ENCODE measurements around the gene TRIO.
"Not testable (repeated sequence)": the region's sequence is repeated elsewhere in the genome, so short reads cannot be mapped to it uniquely, and the experiment has no call there.

The TRIO gene

DNA sequence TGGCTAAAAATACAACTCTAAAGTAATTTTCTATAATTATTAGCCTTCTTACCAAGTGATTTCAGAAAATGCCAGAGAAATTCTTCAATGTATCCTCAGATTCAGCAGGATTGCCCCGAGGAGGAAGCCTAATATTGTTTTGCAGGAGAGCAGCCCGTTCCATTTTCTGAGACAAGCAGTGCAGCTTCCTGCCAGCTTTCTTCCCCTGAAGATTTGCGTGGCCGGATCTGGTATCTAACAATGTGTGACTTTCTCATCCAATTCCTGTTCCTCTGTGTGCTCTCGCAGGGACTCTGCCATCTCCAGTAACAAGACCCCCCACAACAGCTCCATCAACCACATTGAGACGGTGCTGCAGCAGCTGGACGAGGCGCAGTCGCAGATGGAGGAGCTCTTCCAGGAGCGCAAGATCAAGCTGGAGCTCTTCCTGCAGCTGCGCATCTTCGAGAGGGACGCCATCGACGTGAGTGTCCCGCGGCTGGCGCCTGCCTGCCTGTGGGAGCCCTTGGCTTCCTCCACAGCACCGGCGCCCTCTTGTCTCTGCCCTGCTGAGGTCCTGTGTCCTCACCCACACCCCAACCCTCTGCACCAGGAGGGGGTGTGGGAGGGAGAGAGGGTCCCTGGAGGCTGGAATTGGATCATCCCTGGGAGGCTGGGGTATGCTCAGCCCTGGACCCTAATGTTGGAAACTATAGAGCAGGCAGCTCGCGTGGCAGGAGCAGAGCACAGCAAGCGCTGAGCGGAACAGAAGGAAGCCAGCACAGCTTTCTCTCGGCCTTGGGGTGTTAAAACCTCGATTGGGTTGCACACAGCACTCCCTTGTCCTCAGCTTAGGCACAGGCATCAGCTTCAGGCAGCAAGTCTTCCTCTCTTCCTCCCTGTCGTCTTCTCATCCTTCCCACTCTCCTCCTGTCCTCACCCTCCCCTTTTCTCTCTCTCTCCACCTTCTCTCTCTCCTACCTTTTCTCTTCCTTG lies 216.2 kb downstream of the TRIO start:
- no peak for DNase-seq (ENCODE audit: low read depth)

GRCh38 chr5:14362491-14362890 lies 219.3 kb downstream of the TRIO start:
- DNase-seq (ENCODE audit: low read depth) = no peak

DNA sequence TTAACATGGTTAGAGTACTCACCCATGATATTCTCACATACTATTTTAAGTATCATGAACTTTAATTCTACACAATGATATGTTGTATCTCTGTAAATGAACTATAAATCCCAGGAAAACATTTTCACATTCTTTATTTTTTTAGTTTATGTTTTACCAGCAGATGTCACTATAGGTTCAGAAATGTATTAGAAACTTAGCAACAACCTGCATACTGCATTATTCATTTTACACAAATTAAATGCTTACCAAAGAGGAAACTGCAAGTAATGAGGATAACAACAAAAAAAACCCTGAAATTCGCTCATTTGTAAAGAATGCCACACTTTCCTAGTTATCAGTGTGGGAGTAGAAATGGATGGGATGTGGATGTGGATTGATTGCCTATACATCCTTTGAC lies 221.0 kb downstream of the TRIO start:
- peak; percentile 22 for DNase-seq (ENCODE audit: low read depth)

GRCh38 chr5:14364576-14365472 lies 221.7 kb downstream of the TRIO start:
- DNase-seq (ENCODE audit: low read depth) = peak; percentile 25

- no peak for DNase-seq (ENCODE audit: low read depth)
These were observed 222.8 kb downstream of the TRIO start for GRCh38 chr5:14365831-14366430.

DNA sequence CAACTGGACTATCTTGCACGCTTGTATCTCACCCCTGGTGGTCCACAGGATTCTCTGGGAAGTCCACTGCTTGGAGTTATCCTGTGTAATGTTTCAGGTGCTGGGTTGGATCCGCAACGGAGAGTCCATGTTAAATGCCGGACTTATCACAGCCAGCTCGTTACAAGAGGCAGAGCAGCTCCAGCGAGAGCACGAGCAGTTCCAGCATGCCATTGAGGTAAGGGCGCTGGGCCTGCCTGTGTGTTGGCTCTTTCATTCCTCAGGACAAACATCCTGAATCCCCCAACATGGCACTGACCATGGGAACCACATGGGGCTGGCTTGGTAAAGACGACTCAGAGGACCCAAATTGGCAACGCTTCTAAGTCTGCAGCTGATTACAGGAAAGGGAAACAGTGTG lies 223.6 kb downstream of the TRIO start:
- no peak for DNase-seq (ENCODE audit: low read depth)

GRCh38 chr5:14367364-14367763 lies 224.2 kb downstream of the TRIO start:
- no peak for DNase-seq (ENCODE audit: low read depth)

GRCh38 chr5:14369780-14370179 lies 226.6 kb downstream of the TRIO start:
- DNase-seq (ENCODE audit: low read depth) = no peak

DNA sequence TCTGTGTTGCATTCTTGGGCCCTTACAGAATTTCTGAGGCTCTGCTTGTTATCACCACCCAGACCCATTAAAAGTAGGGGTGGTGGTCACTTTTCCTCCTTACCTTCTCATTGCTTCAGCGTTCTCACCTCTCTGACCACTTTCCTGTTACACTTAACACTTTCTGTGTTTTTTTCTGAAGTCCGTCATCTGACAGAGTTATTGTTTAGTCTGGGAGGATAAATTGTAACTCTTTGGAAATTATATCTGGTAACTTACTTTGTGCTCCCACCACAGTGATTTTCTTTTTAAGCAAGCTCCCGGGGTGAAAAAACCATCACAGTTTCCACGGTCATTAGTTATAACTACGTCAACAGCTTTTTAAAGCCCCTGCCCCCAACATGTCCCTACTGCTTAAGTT lies 227.2 kb downstream of the TRIO start:
- DNase-seq (ENCODE audit: low read depth) = no peak

- no peak for DNase-seq (ENCODE audit: low read depth)
These were observed 230.5 kb downstream of the TRIO start for GRCh38 chr5:14373685-14374084.

GRCh38 chr5:14374100-14374499 lies 231.0 kb downstream of the TRIO start:
- DNase-seq (ENCODE audit: low read depth) = no peak

GRCh38 chr5:14376789-14377188 lies 233.6 kb downstream of the TRIO start:
- DNase-seq (ENCODE audit: low read depth) = no peak

- DNase-seq (ENCODE audit: low read depth) = no peak
These were observed 236.8 kb downstream of the TRIO start for GRCh38 chr5:14379739-14380497.

DNA sequence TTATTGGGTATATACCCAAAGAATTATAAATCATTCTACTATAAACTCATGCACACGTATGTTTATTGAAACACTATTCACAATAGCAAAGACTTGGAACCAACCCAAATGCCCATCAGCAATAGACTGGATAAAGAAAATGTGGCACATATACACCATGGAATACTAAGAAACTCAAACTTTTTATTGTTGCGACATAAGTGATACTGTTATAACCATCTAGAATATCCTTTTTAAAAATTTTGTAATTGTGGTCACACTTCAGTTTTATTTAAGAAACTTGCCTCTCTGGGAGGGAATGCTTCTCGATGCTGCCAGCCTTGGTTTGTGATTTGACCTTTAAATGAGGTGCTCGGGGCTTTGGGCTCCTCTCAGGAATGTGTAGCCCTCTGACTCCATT lies 237.6 kb downstream of the TRIO start:
- no peak for DNase-seq (ENCODE audit: low read depth)

DNA sequence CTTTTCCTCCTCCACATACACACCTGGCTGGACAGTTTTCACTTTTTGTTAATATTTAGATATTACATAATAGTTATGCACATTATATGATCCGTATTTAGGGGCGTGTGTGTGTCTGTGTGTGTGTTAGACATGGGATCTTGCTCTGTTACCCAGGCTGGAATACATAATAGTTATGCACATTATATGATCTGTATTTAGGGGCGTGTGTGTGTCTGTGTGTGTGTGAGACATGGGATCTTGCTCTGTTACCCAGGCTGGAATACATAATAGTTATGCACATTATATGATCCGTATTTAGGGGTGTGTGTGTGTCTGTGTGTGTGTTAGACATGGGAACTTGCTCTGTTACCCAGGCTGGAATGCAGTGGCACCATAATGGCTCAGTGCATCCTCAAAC lies 239.5 kb downstream of the TRIO start:
- DNase-seq (ENCODE audit: low read depth) = no peak

DNA sequence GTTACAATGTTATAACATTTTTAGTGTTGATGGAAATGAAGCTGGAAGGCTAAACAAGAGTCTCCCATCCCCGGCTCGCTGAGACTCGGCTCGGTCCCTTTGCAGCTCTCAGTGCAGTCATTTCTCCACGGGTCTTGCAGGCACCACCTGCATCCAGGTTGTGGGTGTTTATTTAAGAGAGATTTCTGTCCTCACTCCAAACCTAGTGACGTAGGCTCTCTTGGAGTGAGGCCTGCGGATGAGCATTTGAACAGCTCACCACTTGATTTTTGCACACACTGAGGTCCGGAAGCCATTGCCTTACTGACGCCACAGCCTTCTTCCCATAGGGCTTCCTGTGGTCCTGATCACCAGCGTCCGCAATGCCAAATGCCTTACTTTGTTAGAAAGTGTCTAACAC lies 240.8 kb downstream of the TRIO start:
- DNase-seq (ENCODE audit: low read depth) = no peak

DNA sequence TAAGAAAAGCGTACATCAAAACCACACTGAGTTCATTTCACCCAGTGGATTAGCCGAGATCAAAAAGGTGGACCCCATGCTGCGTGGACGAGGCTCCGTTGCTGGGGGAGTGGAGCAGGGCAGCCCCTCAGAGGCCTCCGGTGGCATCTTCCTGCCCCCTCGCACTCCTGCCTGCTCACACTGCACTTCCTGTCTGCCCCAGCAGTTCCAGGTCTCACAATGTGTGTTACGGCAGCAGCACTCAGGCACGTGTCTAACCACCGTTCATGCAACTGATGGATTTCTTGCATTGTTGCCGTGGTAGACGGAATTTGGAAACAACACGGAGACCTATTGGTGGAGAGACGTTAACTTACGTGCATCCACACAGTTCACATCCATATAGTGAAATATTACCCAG lies 241.9 kb downstream of the TRIO start:
- DNase-seq (ENCODE audit: low read depth) = no peak

DNA sequence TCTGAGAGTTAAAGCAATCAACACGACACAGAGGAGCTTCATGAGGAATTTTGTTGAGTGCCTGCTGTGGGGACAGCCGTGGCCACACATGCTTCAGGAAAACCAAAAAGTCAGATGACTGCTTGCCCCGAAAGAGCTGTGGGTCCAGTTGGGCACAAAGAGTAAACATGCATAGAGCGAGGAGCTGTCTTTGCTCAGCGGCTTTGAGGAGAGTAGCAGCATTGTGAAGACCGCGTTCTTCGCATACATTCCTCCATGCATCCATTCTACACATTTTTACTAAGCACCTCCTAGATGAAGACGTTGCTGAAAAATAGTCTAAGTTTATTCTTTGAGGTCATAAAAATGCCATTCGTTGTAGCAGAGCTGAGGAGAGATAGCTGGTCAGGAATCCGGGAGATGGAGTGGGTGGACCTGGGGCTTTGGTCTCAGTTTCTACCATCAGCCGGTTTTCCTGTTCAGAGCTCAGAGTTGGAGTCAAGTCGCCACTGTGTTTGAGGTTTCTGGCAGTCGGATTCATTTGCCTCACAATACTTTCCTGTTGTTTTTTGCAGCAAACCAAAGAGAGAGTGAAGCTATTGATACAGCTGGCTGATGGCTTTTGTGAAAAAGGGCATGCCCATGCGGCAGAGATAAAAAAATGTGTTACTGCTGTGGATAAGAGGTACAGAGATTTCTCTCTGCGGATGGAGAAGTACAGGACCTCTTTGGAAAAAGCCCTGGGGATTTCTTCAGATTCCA lies 243.9 kb downstream of the TRIO start:
- no peak for DNase-seq (ENCODE audit: low read depth)

DNA sequence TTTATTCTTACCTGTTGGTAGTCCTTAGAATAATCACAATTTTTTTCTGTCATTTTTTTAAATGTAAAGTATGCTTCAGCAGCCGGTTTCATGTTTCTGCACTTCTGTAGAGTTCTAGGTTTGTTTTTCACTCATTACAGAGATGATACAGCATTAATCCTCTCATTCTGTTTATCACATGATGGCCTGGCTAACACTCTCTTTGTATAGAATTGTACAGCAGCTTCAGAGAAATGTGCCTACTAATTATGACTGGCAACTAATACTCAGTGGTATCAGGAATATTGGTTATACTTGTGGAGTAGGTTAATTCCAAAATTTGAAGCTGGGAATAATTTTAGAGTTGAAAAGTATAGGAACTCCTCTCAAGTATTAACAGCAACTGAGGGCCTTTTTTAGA lies 245.6 kb downstream of the TRIO start:
- no peak for DNase-seq (ENCODE audit: low read depth)

- DNase-seq (ENCODE audit: low read depth) = not testable (repeated sequence)
These were observed 249.4 kb downstream of the TRIO start for GRCh38 chr5:14392552-14392951.

- DNase-seq (ENCODE audit: low read depth) = no peak
These were observed 251.2 kb downstream of the TRIO start for GRCh38 chr5:14394365-14394764.

Measured in ELR (cell line).